H9 (cell line): ENCODE measurements around the gene MTFMT. TPM values are rescaled to one million over a fixed set of nuclear protein-coding genes. Genes with fewer than 3 reads are reported as not detected.

Source experiments
- DNase-seq: peaks from one replicate; pipeline ENCODE4 v3.0.0-alpha.2; 2017
- H2AFZ ChIP-seq: one replicate; pipeline ENCODE4 v1.6.1; 2013; ENCODE audit warnings: mild to moderate bottlenecking, low read length, control low read depth, moderate library complexity
- H2AK5ac ChIP-seq: 2 replicates; pipeline ENCODE4 v1.6.1; 2013; ENCODE audit warnings: low read length, control low read depth, mixed read lengths; ENCODE audit not compliant: insufficient read length
- H2BK120ac ChIP-seq: one replicate; pipeline ENCODE4 v1.6.1; 2013; ENCODE audit warnings: low read depth, mild to moderate bottlenecking, low read length, control low read depth, inconsistent platforms; ENCODE audit not compliant: poor library complexity, severe bottlenecking
- H2BK12ac ChIP-seq: 2 replicates; pipeline ENCODE4 v1.6.1; 2013; ENCODE audit warnings: low read length, control low read depth, mixed read lengths, low read depth; ENCODE audit not compliant: insufficient read length
- H2BK15ac ChIP-seq: 2 replicates; pipeline ENCODE4 v1.6.1; 2013; ENCODE audit warnings: low read depth, low read length, control low read depth
- H2BK20ac ChIP-seq: one replicate; pipeline ENCODE4 v1.6.1; 2013; ENCODE audit warnings: low read depth, mild to moderate bottlenecking, low read length, control low read depth, inconsistent platforms; ENCODE audit not compliant: poor library complexity, severe bottlenecking
- H2BK5ac ChIP-seq: 2 replicates; pipeline ENCODE4 v1.6.1; 2013; ENCODE audit warnings: low read length, control low read depth, mixed read lengths; ENCODE audit not compliant: insufficient read length
- H3K14ac ChIP-seq: 2 replicates; pipeline ENCODE4 v1.6.1; 2013; ENCODE audit warnings: low read length, control low read depth; ENCODE audit not compliant: insufficient read depth
- H3K18ac ChIP-seq: 2 replicates; pipeline ENCODE4 v1.6.1; 2013; ENCODE audit warnings: low read depth, mild to moderate bottlenecking, mixed read lengths, low read length, control low read depth; ENCODE audit not compliant: insufficient read length
- H3K23ac ChIP-seq: 2 replicates; pipeline ENCODE4 v1.6.1; 2013; ENCODE audit warnings: low read length, control low read depth, mixed read lengths, low read depth; ENCODE audit not compliant: insufficient read length
- H3K23me2 ChIP-seq: 2 replicates; pipeline ENCODE4 v1.6.1; 2013; ENCODE audit warnings: low read depth, mild to moderate bottlenecking, mixed read lengths, low read length, control low read depth; ENCODE audit not compliant: insufficient read length, poor library complexity, severe bottlenecking
- H3K27ac ChIP-seq: 2 replicates; pipeline ENCODE4 v1.5.1; 2013; ENCODE audit warnings: low read length, control low read depth, mixed read lengths, low read depth; ENCODE audit not compliant: insufficient read length
- H3K27me3 ChIP-seq: 2 replicates; pipeline ENCODE4 v1.6.1; 2013; ENCODE audit warnings: low read length, control low read depth, inconsistent platforms; ENCODE audit not compliant: insufficient read depth
- H3K4ac ChIP-seq: 2 replicates; pipeline ENCODE4 v1.6.1; 2013; ENCODE audit warnings: low read depth, mild to moderate bottlenecking, control low read depth, inconsistent platforms, low read length, moderate library complexity
- H3K4me1 ChIP-seq: 2 replicates; pipeline ENCODE4 v1.6.1; 2013; ENCODE audit warnings: low read length, control low read depth, inconsistent platforms; ENCODE audit not compliant: insufficient read depth
- H3K4me2 ChIP-seq: 2 replicates; pipeline ENCODE4 v1.6.1; 2013; ENCODE audit warnings: low read length, control low read depth, mixed read lengths; ENCODE audit not compliant: insufficient read length, insufficient read depth
- H3K56ac ChIP-seq: 2 replicates; pipeline ENCODE4 v1.6.1; 2013; ENCODE audit warnings: low read depth, mild to moderate bottlenecking, mixed read lengths, low read length, control low read depth; ENCODE audit not compliant: insufficient read length
- H3K79me1 ChIP-seq: 2 replicates; pipeline ENCODE4 v1.6.1; 2013; ENCODE audit warnings: low read depth, mild to moderate bottlenecking, moderate library complexity, low read length, control low read depth, inconsistent platforms; ENCODE audit not compliant: insufficient read depth, poor library complexity, severe bottlenecking
- H3K79me2 ChIP-seq: 2 replicates; pipeline ENCODE4 v1.6.1; 2013; ENCODE audit warnings: low read length, control low read depth, inconsistent platforms; ENCODE audit not compliant: insufficient read depth
- H3K9ac ChIP-seq: 2 replicates; pipeline ENCODE4 v1.6.1; 2013; ENCODE audit warnings: low read length, control low read depth, mixed read lengths; ENCODE audit not compliant: insufficient read length; ENCODE audit errors: extremely low read depth
- H3K9me3 ChIP-seq: one replicate; pipeline ENCODE4 v1.6.1; 2013; ENCODE audit warnings: low read depth, low read length, inconsistent platforms; ENCODE audit not compliant: control insufficient read depth
- H3T11ph ChIP-seq: one replicate; pipeline ENCODE4 v1.6.1; 2013; ENCODE audit warnings: mild to moderate bottlenecking, low read length, control low read depth, inconsistent platforms
- H4K20me1 ChIP-seq: one replicate; pipeline ENCODE4 v1.6.1; 2013; ENCODE audit not compliant: control insufficient read depth, insufficient read length, insufficient read depth
- H4K5ac ChIP-seq: 2 replicates; pipeline ENCODE4 v1.6.1; 2013; ENCODE audit warnings: low read depth, mild to moderate bottlenecking, mixed read lengths, low read length, control low read depth; ENCODE audit not compliant: insufficient read length
- H4K8ac ChIP-seq: replicated peaks from 2 replicates; pipeline ENCODE4 v1.6.1; 2013; ENCODE audit warnings: low read length, control low read depth, mixed read lengths, low read depth; ENCODE audit not compliant: insufficient read length
- H4K91ac ChIP-seq: 2 replicates; pipeline ENCODE4 v1.6.1; 2013; ENCODE audit warnings: low read depth, mild to moderate bottlenecking, moderate library complexity, mixed read lengths, low read length, control low read depth; ENCODE audit not compliant: insufficient read length
- H3K27ac Mint-ChIP-seq, 3 experiments: 2 replicates in 2 of 3; 3 replicates in 1 of 3; pipeline ENCODE4 v1.8.0; 2020 to 2021; ENCODE audit warnings: mixed read lengths in 3 of 3, mild to moderate bottlenecking in 1 of 3, moderate library complexity in 1 of 3
- H3K27me3 Mint-ChIP-seq: 2 replicates; pipeline ENCODE4 v1.8.0; 2021; ENCODE audit warnings: low read depth, mild to moderate bottlenecking, moderate library complexity, mixed read lengths
- H3K36me3 Mint-ChIP-seq, 3 experiments: 2 replicates in 2 of 3; 3 replicates in 1 of 3; pipeline ENCODE4 v1.8.0; 2020 to 2021; ENCODE audit warnings: low read depth in 3 of 3, mixed read lengths in 3 of 3; ENCODE audit not compliant: insufficient read depth in 1 of 3
- H3K4me1 Mint-ChIP-seq, 2 experiments: 2 replicates each; pipeline ENCODE4 v1.8.0; 2020; ENCODE audit warnings: mixed read lengths in 2 of 2
- H3K4me3 Mint-ChIP-seq, 2 experiments: 2 replicates in 1 of 2; 3 replicates in 1 of 2; pipeline ENCODE4 v1.8.0; 2020 to 2021; ENCODE audit warnings: mild to moderate bottlenecking in 2 of 2, mixed read lengths in 2 of 2, moderate library complexity in 1 of 2
- H3K9me3 Mint-ChIP-seq, 2 experiments: 2 replicates in 1 of 2; 3 replicates in 1 of 2; pipeline ENCODE4 v1.8.0; 2020; ENCODE audit warnings: mild to moderate bottlenecking in 2 of 2, mixed read lengths in 2 of 2, moderate library complexity in 1 of 2
- WGBS: extraction: QIAGEN DNeasy Blood & Tissue Kit; methylation state at CpG from one replicate; pipeline ENCODE4 v1.1.7; 2013; ENCODE audit warnings: missing lambda C conversion rate, low lambda C conversion rate, mixed read lengths; ENCODE audit not compliant: insufficient read length; ENCODE audit errors: extremely low coverage; 5-methylcytosine and 5-hydroxymethylcytosine counted together
- total RNA-seq: library from RNA; stranded (reverse); gene quantifications from 2 replicates; pipeline ENCODE4 v1.2.1, GENCODE V29; 2021
- TF ChIP-seq, protein P1 (sequence below): fragments of 200-600 bp; sonication (generic); conservative IDR thresholded peaks from 3 replicates; pipeline ENCODE4 v1.8.0; 2021; ENCODE audit warnings: antibody characterized with exemption, mild to moderate bottlenecking

The MTFMT gene
- total RNA-seq, 1 experiment from 2014 or later: 16.0 TPM

GRCh38 chr15:64979252-64979710 is 50.2 kb downstream of the MTFMT start:
- Histone ChIP-seq H2AFZ (no peak overlapping the region), H2AK5ac (no peak overlapping the region), H3K27ac (no peak overlapping the region), H3K9ac (no peak overlapping the region), H4K8ac (no peak overlapping the region), H2BK120ac (no peak overlapping the region), H3K14ac (no peak overlapping the region), H4K20me1 (no peaks in the 10 kb centered on the region), H3K27me3 (no peaks in the 10 kb centered on the region), H4K5ac (no peak overlapping the region), H3K4ac (no peak overlapping the region), H2BK5ac (no peak overlapping the region), H3T11ph (no peak overlapping the region), H3K4me2 (no peak overlapping the region), H3K23ac (no peak overlapping the region), H3K18ac (no peak overlapping the region), H4K91ac (no peak overlapping the region), H2BK20ac (no peak overlapping the region), H3K79me1 (no peaks in the 10 kb centered on the region), H3K56ac (no peak overlapping the region), H3K9me3 (no peaks in the 10 kb centered on the region), H3K79me2 (no peaks in the 10 kb centered on the region), H2BK15ac (no peak overlapping the region), H2BK12ac (no peak overlapping the region), H3K4me1 (peaks cover 3% of the 10 kb centered on the region; the same call in 1 of the 2 replicates), H3K23me2 (no peaks in the 10 kb centered on the region)
- peaks cover 9 to 46% (median 25%) of the 10 kb centered on the region in 3 experiments; a peak in 6 of 7 replicates for H3K36me3 Mint-ChIP-seq
- peak overlapping the region in 1 of 2 experiments; percentile 62; a peak in 3 of 5 replicates for H3K4me3 Mint-ChIP-seq
- TF ChIP-seq, protein P1, sequence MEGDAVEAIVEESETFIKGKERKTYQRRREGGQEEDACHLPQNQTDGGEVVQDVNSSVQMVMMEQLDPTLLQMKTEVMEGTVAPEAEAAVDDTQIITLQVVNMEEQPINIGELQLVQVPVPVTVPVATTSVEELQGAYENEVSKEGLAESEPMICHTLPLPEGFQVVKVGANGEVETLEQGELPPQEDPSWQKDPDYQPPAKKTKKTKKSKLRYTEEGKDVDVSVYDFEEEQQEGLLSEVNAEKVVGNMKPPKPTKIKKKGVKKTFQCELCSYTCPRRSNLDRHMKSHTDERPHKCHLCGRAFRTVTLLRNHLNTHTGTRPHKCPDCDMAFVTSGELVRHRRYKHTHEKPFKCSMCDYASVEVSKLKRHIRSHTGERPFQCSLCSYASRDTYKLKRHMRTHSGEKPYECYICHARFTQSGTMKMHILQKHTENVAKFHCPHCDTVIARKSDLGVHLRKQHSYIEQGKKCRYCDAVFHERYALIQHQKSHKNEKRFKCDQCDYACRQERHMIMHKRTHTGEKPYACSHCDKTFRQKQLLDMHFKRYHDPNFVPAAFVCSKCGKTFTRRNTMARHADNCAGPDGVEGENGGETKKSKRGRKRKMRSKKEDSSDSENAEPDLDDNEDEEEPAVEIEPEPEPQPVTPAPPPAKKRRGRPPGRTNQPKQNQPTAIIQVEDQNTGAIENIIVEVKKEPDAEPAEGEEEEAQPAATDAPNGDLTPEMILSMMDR: peak; percentile 26; the same call in 2 of the 3 replicates
- H3K27me3 Mint-ChIP-seq: no peaks in the 10 kb centered on the region
- peak; percentile 38 for DNase-seq
- peaks cover 29 to 34% of the 10 kb centered on the region in 2 experiments for H3K4me1 Mint-ChIP-seq
- H3K27ac Mint-ChIP-seq: peak overlapping the region; percentile 74 to 85 (median 77)
- no peaks in the 10 kb centered on the region for H3K9me3 Mint-ChIP-seq
- WGBS: no CpG with 5 or more reads among the region's 7 CpGs
